VCaP (cell line): ENCODE data around the gene AKR7A2.

Experiments
- H3K27ac ChIP-seq: fragments of 450-650 bp; 2 replicates; pipeline ENCODE4 v1.5.1; 2017
- TF ChIP-seq, protein P1 (sequence below): fragments of 450-650 bp; conservative IDR thresholded peaks from 2 replicates; pipeline ENCODE4 v1.5.1; 2017; ENCODE audit warnings: mild to moderate bottlenecking, moderate library complexity

The AKR7A2 gene

DNA sequence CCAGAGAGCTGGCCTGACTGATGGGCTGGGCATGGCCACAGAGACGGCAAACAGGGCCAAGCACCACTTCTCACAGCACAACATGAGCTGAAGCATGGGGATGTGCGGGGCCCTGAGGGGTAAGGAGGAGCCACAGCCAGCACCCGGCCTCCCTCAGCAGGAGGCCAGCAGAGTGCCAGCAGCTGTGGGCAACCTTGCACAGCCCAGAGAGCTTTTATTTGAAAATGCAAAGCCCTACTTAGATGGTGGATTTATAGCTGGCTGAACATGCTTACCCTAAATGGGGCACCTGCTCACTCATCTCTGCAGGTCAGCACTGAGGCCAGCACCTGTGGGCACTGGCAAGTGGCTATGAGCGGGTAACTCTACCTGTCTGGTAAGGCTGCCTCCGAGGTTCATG lies 44.3 kb upstream of the AKR7A2 start:
- H3K27ac ChIP-seq, result peak overlapping the region; percentile 88
- TF ChIP-seq, protein P1, sequence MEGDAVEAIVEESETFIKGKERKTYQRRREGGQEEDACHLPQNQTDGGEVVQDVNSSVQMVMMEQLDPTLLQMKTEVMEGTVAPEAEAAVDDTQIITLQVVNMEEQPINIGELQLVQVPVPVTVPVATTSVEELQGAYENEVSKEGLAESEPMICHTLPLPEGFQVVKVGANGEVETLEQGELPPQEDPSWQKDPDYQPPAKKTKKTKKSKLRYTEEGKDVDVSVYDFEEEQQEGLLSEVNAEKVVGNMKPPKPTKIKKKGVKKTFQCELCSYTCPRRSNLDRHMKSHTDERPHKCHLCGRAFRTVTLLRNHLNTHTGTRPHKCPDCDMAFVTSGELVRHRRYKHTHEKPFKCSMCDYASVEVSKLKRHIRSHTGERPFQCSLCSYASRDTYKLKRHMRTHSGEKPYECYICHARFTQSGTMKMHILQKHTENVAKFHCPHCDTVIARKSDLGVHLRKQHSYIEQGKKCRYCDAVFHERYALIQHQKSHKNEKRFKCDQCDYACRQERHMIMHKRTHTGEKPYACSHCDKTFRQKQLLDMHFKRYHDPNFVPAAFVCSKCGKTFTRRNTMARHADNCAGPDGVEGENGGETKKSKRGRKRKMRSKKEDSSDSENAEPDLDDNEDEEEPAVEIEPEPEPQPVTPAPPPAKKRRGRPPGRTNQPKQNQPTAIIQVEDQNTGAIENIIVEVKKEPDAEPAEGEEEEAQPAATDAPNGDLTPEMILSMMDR, result no peak

DNA sequence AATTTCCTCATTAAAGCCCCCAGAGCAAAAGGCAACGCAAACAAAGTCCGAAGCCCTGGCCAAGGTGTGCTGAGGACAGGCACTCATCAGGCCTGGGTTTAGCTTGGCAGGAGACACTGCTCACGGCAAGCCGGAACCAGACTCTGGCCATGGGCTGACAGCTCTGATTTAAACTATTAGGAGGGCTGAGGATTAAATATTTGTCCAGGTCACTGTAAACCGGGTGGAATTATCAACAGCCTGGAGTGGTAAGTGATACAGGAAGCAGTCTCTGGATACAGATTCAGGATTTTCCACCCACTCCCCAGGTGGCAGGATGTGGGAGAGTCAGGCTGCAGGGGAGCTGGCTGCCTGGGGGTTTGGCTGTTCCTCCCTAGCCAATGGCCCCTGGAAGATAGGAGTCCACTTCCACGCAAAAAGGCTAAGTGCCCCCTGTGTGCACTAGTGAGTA lies 42.6 kb upstream of the AKR7A2 start:
- TF ChIP-seq, protein P1, result no peak
- H3K27ac ChIP-seq, result peak overlapping the region; percentile 88

DNA sequence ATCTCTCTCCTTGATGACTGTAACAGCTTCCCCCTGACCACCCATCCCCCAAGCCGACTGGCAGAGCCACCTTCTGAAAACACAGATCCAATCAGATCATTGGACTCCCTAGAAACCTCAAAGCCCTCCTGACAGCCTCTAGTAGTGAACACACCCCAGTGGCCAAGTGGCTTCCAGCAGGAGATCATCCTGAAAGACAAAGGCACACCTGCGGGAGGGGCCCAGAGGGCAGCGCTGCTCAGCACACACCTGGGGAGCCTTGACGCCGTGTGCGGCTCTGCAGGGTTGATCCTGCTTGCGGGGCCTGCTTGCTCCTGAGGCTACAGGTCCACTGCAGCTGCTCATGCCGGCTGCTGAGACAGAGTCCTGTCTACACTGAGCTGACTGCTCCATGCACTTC lies 41.7 kb upstream of the AKR7A2 start:
- H3K27ac ChIP-seq, result peak overlapping the region; percentile 88
- TF ChIP-seq, protein P1, result no peak

DNA sequence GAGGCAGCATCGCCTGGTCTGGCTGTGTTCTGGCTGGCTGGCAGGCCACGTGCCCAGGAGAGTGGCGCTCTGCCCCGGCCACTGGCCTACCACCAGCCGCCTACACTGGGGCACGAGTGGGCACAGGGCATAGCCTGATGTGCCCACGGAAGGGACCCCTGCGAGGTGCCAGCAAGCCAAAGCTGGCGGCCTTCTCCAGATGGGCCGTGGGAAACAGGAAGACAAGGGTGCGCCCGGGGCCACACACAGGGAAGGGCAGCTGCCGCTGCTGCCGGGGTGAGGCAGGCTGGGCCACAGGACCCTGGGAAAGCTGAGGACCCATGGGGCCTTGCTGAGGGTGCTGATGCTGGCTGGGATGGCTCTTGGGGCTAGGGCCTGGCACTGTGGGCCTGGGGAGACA lies 40.9 kb upstream of the AKR7A2 start:
- peak overlapping the region; percentile 88 for H3K27ac ChIP-seq
- TF ChIP-seq, protein P1, result no peak

DNA sequence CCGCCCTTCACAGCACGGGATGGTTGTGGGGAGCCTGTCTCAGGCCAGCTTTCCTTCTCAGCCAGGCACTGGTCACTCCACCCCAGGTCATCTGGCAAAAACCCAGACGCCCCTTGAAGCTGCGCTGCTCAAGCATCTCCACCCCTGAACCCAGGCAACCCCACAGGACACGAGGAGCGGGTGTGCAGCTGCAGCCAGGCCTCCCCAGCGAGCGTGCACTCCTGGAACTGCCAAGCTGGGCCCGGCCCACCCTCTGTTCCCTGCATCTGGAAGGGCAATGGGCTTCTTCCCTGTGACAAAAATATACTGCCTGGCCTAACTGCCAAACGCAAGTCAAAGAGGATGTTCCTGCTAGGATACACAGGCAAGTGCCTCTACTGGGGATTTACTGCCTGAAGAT lies 39.9 kb upstream of the AKR7A2 start:
- peak overlapping the region; percentile 88 for H3K27ac ChIP-seq
- TF ChIP-seq, protein P1, result no peak

DNA sequence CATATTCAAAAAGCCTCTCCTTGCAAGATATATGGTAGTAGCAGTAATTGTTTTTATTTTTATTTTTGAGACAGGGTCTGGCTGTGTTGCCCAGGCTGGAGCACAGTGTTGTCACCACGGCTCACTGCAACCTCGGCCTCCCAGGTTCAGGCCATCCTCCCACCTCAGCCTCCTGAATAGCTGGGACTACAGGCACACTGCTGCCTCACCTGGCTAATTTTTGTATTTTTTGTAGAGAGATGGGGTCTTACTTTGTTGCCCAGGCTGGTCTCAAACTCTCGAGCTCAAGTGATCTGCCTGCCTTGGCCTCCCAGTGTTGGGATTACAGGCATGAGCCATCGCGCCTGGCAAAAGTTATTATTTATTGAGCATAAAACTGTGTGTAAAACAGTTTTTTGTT lies 38.6 kb upstream of the AKR7A2 start:
- TF ChIP-seq, protein P1, result no peak
- H3K27ac ChIP-seq, result no peak overlapping the region

DNA sequence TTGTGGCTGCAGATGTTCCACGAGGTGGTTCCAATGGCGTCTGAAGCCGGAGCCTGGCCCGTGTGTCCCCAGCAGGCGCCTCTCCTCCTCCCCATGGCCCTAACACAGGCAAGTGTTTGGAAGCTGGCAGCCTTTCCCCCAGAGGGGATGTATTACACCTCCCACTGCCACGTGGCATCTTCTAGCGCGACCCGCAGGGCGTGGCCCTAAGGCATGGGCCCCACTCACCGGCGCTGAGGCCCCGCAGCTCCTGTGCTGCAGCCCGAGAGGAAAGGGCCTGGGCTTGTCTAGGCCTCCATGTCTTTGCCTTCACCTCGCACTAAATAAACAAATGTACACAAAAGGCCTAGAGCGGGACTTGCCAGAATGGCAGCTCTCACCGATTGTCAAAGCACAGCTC lies 38.1 kb upstream of the AKR7A2 start:
- TF ChIP-seq, protein P1, result no peak
- no peak overlapping the region for H3K27ac ChIP-seq
